Ramos (cell line): ENCODE measurements around the gene IKZF2.

ENCODE experiments used
- in situ Hi-C: fragments of 300-500 bp; cut with MboI; formaldehyde crosslinking; loops from one replicate; pipeline ENCODE4 v1.14.3; 2022; ENCODE audit warnings: low sequenced_read_pairs; ENCODE audit not compliant: unreplicated experiment

The IKZF2 gene

GRCh38 chr2:213157242-213157641 is 5.8 kb upstream of the IKZF2 start:
- in situ Hi-C loops, result loop anchor here (10.0 kb wide), 1 partner anchor 472 kb away; no protein-coding TSS in a partner anchor

DNA sequence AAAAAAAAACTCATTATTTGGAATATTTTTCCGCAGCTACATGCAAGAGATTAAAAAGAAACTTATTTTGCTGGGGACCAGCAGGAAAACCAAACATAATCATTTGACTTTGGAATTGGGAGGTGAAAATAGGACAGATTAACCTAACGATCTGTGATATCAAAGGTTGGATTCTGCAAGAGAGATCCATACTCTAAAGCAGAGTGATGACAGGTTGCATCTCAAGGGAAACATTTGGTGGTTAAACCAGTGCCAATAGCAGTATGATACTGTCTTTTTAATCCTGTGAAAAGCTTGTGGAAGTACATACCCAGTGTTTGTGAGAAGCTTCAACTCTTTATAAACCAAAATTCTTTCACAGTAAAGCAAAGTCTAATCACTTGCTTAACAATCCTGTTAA is 5.3 kb upstream of the IKZF2 start:
- in situ Hi-C loops, result loop anchor here (10.0 kb wide), 1 partner anchor 472 kb away; no protein-coding TSS in a partner anchor

GRCh38 chr2:213152888-213153287 is 1.5 kb upstream of the IKZF2 start:
- in situ Hi-C loops, result loop anchor here (10.0 kb wide), 1 partner anchor 468 kb away; no protein-coding TSS in a partner anchor

DNA sequence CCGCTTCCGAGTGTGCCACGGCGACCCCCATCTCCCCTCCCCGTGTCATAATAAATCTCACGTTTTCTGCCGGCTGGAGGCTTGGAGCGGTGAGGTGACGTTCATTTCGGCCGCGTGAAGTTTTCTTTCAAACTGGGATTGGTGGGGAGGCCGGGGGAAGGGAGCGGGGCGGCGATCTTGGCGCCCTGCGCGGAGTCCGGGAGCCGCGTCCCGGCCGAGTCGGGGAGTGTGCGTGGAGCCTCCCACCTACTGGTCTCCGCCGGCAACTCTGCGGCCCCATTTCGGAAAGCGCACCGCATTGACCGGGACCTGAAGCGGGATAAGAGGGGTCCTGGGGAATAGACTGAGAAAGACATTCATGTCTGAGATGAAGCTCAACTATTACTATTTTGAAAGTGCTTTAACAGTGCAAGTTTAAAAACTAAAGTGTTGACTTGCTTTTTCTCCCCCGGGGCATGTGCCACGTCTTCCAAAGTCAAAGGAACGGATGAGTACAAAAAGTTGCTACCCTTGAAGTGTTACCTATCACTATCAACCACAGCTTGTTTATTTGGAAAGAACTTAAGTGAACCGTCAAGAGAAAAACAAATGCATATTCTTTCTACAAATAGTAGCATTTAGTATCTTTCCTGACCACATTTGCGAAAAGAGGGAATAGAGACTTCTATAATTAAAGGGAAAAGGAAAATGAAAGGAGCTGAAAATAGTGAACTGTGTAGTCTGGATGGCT is 818 bp upstream of the IKZF2 start:
- in situ Hi-C loops, result loop anchor here (10.0 kb wide), 1 partner anchor 467 kb away; no protein-coding TSS in a partner anchor

- in situ Hi-C loops, result loop anchor here (10.0 kb wide), 1 partner anchor 466 kb away; no protein-coding TSS in a partner anchor
Observed at GRCh38 chr2:213150315-213151097, 906 bp downstream of the IKZF2 start.

GRCh38 chr2:213149949-213150314 is 1.5 kb downstream of the IKZF2 start:
- in situ Hi-C loops, result loop anchor here (10.0 kb wide), 1 partner anchor 465 kb away; no protein-coding TSS in a partner anchor

DNA sequence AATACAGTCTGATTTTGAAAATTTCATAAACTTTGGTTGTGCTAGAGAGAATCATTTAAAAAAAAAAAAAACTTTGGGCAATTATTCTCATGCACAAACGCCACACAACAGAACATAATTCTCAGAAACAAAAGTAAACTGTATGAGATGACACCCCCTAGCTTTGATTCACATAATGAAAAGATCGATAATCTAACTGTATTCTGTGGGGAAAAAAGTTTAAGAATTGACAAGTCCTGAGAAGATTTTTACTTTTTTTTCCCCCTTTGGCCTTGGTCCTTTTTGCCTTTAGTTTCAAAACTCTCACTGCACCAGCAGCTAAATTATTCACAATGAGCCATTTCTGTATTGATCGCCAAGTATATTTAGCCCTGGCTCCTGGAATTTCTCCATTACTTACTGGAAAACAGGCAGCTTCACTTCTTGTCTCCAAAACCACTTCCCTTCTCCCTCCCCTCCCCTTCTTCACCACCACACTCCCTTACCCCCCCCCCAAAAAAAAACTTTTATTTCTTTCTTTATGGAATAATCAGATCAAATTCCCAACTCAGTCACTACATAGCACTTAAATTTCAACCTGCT is 2.0 kb downstream of the IKZF2 start:
- in situ Hi-C loops, result no loop called here

GRCh38 chr2:213148572-213149261 is 2.7 kb downstream of the IKZF2 start:
- in situ Hi-C loops, result no loop called here

DNA sequence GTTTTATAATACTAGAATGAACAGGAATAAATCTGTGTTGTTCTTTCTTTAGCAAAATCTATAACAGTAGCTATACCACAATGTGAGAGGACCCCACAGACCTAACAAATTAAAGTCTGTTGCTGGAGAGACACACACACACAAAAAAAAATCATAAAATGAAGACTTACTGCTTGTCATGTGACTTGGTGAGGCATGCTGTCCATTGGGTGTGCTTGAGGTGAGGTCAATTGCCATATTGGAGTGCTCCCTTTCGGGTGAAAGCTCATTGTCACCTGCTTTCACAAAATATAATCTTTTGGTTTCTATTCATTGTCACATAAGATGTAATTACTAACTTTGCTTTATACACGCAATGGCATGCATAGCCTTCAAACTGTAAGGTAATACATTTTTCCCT is 3.9 kb downstream of the IKZF2 start:
- in situ Hi-C loops, result no loop called here

DNA sequence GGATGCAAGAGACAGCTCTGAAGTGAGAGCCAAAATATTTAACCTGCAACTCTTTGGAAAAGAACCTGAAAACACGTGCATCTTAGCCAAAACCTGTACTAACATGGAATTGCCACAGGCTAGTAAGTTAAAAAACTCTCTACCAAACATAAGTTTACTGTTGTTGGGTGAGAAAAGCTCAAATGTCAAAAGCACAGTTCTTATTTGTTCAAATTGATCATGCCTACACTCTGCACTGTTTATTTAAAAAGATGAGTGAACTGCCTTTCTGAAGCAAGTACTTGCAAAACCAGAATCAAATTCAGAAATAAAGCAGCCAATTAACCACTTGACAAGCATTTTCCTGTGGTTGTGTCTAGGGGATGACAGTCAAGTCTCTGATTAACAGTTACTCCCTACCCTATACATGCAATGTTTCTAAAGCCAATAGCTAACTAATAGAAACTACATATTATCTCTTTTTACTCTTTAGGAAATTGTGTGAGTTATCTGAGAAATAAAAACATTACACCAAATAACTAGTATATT is 5.6 kb downstream of the IKZF2 start:
- in situ Hi-C loops, result no loop called here

GRCh38 chr2:213137064-213137463 is 14.3 kb downstream of the IKZF2 start:
- in situ Hi-C loops, result no loop called here

GRCh38 chr2:213129311-213129710 is 22.1 kb downstream of the IKZF2 start:
- in situ Hi-C loops, result no loop called here

DNA sequence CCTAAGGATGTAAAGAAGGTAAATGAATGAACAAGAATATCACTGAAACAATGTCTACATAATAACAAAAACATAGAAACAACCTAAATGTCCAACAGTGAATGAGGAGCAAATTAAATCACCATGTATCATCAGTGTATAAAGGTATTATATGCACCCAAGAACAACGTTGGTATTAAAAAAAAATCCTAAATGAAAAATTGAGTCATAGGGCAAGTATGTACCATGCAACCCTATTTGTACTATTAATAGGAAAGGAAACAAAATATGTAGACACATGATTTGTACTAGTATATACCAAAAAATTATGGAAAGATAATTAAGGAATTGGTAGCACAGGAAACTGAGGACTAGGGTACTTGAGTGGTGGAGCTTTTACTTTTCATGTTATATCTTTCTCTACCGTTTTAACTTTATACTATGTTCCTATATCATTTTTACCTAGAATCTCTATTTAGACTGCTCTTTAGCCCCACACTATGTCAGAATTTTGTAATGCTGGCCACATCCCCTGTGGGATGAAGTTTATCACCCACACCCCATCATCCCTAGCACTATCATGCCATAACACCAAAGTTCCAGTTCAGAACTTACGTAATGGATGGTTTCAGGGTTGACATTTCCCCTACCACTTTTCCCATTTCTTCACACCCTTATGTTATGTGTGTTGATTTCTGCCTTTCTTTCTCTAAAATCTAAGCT is 25.6 kb downstream of the IKZF2 start:
- in situ Hi-C loops, result no loop called here

GRCh38 chr2:213122725-213123124 is 28.7 kb downstream of the IKZF2 start:
- in situ Hi-C loops, result no loop called here

- in situ Hi-C loops, result no loop called here
Observed at GRCh38 chr2:213121690-213122089, 29.7 kb downstream of the IKZF2 start.

GRCh38 chr2:213119061-213119809 is 32.2 kb downstream of the IKZF2 start:
- in situ Hi-C loops, result no loop called here

DNA sequence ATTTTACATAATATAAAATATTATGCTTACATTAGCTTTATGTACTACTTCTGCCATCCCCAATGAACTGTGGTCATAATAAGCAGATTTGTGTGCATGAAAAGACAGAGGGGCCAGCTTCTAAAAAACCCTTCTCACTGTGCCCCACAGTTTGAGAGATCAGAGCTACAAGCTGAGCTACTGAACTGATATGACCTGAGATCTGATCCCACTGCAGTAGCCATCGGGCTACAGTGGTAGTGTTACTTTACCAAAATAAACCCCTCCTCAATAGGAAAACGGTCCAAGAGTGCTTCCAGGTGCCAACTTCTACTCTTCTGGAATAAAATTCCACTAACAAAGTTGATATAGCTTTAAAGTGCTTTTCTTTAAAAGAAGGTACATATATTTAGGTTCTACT is 43.1 kb downstream of the IKZF2 start:
- in situ Hi-C loops, result no loop called here

- in situ Hi-C loops, result no loop called here
Observed at GRCh38 chr2:213107728-213108127, 43.7 kb downstream of the IKZF2 start.

GRCh38 chr2:213105212-213105611 is 46.2 kb downstream of the IKZF2 start:
- in situ Hi-C loops, result no loop called here
